SK-N-SH (cell line): ENCODE results near the gene METTL21C.

Source experiments
- EP300 ChIP-seq, 2 experiments: IDR thresholded peaks; 2 replicates each; pipeline versions ENCODE4 v1.4.0 to v1.6.1; 2012; ENCODE audit warnings: borderline replicate concordance in 1 of 2, low read depth in 1 of 2, low read length in 1 of 2
- POLR2AphosphoS5 ChIP-seq: IDR thresholded peaks from 2 replicates; pipeline ENCODE4 v1.6.1; 2012; ENCODE audit warnings: low read depth, low read length
- SIN3A ChIP-seq: IDR thresholded peaks from 2 replicates; pipeline ENCODE4 v1.6.1; 2012; ENCODE audit warnings: low read depth, mild to moderate bottlenecking, low read length, moderate library complexity, borderline replicate concordance
- USF2 ChIP-seq: fragments of 150-350 bp; IDR thresholded peaks from 2 replicates; pipeline ENCODE4 v1.6.1; 2017; ENCODE audit warnings: antibody characterized with exemption, low read length, low read depth, borderline replicate concordance
- TF ChIP-seq, protein P1 (sequence below): fragments of 200-600 bp; sonication (generic); IDR thresholded peaks from 2 replicates; pipeline ENCODE4 v1.6.1; 2017; ENCODE audit warnings: antibody characterized with exemption, mild to moderate bottlenecking, moderate library complexity

GRCh38 chr13:102707467-102707866, 12.6 kb upstream of the METTL21C start:
- TF ChIP-seq, protein P1, sequence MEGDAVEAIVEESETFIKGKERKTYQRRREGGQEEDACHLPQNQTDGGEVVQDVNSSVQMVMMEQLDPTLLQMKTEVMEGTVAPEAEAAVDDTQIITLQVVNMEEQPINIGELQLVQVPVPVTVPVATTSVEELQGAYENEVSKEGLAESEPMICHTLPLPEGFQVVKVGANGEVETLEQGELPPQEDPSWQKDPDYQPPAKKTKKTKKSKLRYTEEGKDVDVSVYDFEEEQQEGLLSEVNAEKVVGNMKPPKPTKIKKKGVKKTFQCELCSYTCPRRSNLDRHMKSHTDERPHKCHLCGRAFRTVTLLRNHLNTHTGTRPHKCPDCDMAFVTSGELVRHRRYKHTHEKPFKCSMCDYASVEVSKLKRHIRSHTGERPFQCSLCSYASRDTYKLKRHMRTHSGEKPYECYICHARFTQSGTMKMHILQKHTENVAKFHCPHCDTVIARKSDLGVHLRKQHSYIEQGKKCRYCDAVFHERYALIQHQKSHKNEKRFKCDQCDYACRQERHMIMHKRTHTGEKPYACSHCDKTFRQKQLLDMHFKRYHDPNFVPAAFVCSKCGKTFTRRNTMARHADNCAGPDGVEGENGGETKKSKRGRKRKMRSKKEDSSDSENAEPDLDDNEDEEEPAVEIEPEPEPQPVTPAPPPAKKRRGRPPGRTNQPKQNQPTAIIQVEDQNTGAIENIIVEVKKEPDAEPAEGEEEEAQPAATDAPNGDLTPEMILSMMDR: no peak
- TF ChIP-seq SIN3A (no peak), EP300 (IDR thresholded peaks at IDR 0.05; ENCODE audit: borderline replicate concordance in 1 of 2, low read depth in 1 of 2, low read length in 1 of 2) (peak; percentile 34 to 47; a peak in 3 of 4 replicates), POLR2AphosphoS5 (no peak; the same call in 1 of the 2 replicates), USF2 (no peak)
